CD4-positive, alpha-beta T cell (primary cell): Measurements from ENCODE around the gene NOC4L. TPM values are rescaled to one million over a fixed set of nuclear protein-coding genes. Genes with fewer than 3 reads are reported as not detected.

ENCODE experiments used
- ATAC-seq: fragments of 200-7000 bp; cut with Tn5 transposase; one replicate; pipeline ENCODE4 v1.10.0; 2022; ENCODE audit warnings: mild to moderate bottlenecking; ENCODE audit not compliant: poor library complexity
- CTCF ChIA-PET: fragments of 350-600 bp; sonication (Branson Sonifier 250); formaldehyde crosslinking; loops from one replicate; lab custom pipeline; 2021; ENCODE audit warnings: antibody characterized with exemption, inconsistent platforms; lab: Charles Lee
- POLR2A ChIA-PET: fragments of 350-600 bp; sonication (Branson Sonifier 250); formaldehyde crosslinking; loops from one replicate; lab custom pipeline; 2021; ENCODE audit warnings: antibody characterized with exemption, inconsistent platforms; lab: Charles Lee
- DNase-seq, 14 experiments: peaks; one replicate each; pipeline ENCODE4 v3.0.0-alpha.2; 2013 to 2020; ENCODE audit warnings: mixed read lengths in 2 of 14
- H3K27ac ChIP-seq, 2 donors: one replicate each; pipeline versions ENCODE4 v1.5.1 to v1.7.0; 2013; ENCODE audit warnings: low read length in 2 of 2, low read depth in 1 of 2, mild to moderate bottlenecking in 1 of 2
- H3K27me3 ChIP-seq, 2 experiments: 1 replicate in 1 of 2; 2 replicates in 1 of 2; pipeline versions ENCODE4 v1.6.1 to v1.7.0; 2013; ENCODE audit warnings: low read length in 2 of 2, control low read depth in 1 of 2, mild to moderate bottlenecking in 1 of 2, moderate library complexity in 1 of 2; ENCODE audit not compliant: insufficient read depth in 2 of 2, control insufficient read depth in 1 of 2
- H3K36me3 ChIP-seq: one replicate; pipeline ENCODE4 v1.6.1; 2013; ENCODE audit warnings: low read length, control low read depth; ENCODE audit not compliant: insufficient read depth
- H3K4me1 ChIP-seq: one replicate; pipeline ENCODE4 v1.6.1; 2013; ENCODE audit warnings: low read length, control low read depth; ENCODE audit not compliant: insufficient read depth
- H3K4me3 ChIP-seq: one replicate; pipeline ENCODE4 v1.5.1; 2013; ENCODE audit warnings: mild to moderate bottlenecking, low read length, moderate library complexity
- H3K9me3 ChIP-seq, 2 experiments: 1 replicate in 1 of 2; 2 replicates in 1 of 2; pipeline versions ENCODE4 v1.6.1 to v1.7.0; 2013; ENCODE audit warnings: low read length in 2 of 2, mild to moderate bottlenecking in 2 of 2, control low read depth in 1 of 2, moderate library complexity in 1 of 2; ENCODE audit not compliant: control insufficient read depth in 1 of 2, insufficient read depth in 1 of 2
- H3K27ac Mint-ChIP-seq: one replicate; pipeline ENCODE4 v1.8.0; 2020; ENCODE audit warnings: mixed read lengths
- H3K27me3 Mint-ChIP-seq: one replicate; pipeline ENCODE4 v1.8.0; 2021; ENCODE audit warnings: mixed read lengths
- H3K36me3 Mint-ChIP-seq: one replicate; pipeline ENCODE4 v1.8.0; 2021; ENCODE audit warnings: low read depth, mixed read lengths
- H3K4me1 Mint-ChIP-seq: one replicate; pipeline ENCODE4 v1.8.0; 2021; ENCODE audit warnings: low read depth, mixed read lengths
- H3K4me3 Mint-ChIP-seq: one replicate; pipeline ENCODE4 v1.8.0; 2020; ENCODE audit warnings: mild to moderate bottlenecking, mixed read lengths
- H3K9me3 Mint-ChIP-seq: one replicate; pipeline ENCODE4 v1.8.0; 2020; ENCODE audit warnings: mixed read lengths
- intact Hi-C, 2 experiments: fragments of 100-400 bp; cut with DNase I in 1 of 2; cut with micrococcal nuclease in 1 of 2; formaldehyde crosslinking; loops; one replicate each; pipeline versions ENCODE4 v1.15.1 to v1.9.0; 2023 to 2025; cut with DNase I, micrococcal nuclease
- total RNA-seq, 174 experiments: library from RNA in 2 of 174; stranded (reverse) in 2 of 174; gene quantifications; one replicate each; pipeline ENCODE4 v1.2.3 and lab custom pipeline; 2021 to 2026
- TF ChIP-seq, protein P1 (sequence below): fragments of 200-600 bp; IDR thresholded peaks from one replicate; pipeline ENCODE4 v1.8.0; 2022; ENCODE audit warnings: antibody characterized with exemption, mild to moderate bottlenecking

The NOC4L gene
- total RNA-seq, 2 experiments from 2014 or later, result 21.8 to 22.3 TPM

DNA sequence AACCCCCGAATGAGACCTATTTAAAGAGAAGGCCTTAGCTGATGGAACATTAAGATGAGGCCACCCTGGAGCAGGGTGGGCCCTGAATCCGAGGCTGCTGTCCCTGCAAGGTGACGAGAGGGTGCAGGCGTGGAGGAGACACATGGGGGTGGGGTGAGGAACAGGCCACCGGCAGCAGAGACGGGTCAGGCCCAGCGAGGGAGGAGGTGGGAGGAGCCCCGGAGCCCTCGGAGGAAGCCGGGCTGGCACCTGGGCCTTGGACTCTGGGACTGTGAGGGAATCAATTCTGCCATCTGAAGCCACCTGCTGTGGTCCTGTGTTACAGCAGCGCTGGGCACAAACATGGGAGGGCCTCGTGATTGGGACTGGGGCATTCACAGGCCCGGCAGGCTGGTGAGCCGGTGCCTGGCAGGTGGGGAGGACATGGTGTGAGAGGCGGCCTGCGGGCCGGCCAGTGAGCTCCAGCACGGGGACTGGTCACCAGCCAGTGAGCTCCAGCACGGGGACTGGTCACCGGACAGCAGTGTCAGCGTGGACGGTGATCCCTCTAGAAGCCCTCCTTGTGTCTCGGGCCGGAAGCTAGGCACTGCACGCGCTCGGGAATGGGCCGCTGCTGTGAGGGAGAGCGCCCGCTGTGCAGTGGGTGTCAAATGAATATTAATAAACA lies 46.7 kb downstream of the NOC4L start:
- H3K4me3 ChIP-seq, result peak overlapping the region; percentile 60
- CTCF ChIA-PET, result no interaction called here
- H3K4me1 Mint-ChIP-seq, result peaks cover 34% of the 10 kb centered on the region

DNA sequence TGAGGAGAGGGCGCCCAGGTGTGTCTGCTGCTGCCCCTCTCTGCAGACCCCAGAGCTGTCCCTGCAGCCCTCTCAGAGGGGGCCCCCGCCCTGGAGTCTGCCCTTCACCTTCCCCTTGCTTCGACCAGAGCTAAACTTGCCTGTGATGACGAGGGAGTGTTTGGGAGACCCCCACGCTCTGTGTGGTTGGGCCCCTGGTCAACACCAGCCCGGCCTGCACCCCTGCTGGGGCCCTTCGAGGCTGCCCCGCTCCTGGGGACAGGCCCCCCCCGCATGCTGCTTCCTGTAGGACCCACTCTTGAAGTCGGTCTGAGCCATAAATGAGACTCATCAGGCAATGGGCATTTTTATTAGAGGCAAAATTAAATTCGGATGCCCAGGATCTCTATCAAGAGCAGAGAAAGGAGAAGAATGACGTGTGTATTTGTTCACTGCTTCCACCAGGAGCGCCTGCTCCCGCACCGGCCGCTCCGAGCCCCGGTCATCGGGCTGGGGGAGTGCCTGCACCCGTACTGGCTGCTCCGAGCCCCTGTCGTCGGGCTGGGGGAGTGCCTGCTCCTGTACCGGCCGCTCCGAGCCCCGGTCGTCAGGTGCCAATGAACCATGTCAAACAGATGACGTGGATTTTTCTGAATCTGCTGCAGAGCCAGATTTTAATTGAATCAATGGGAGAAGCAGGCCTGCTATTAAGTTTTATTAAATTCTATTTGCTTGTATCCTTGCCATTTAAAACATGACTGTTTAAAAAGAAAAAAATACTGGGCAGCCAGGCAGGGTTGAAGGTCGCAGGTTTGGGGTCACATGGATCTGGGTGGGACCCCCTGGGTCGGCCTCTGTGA lies 47.7 kb downstream of the NOC4L start:
- H3K4me1 ChIP-seq, result peaks cover 38% of the 10 kb centered on the region
- peaks cover 4% of the 10 kb centered on the region for H3K9me3 Mint-ChIP-seq
- H3K36me3 ChIP-seq, result peaks cover 9% of the 10 kb centered on the region
- TF ChIP-seq, protein P1, sequence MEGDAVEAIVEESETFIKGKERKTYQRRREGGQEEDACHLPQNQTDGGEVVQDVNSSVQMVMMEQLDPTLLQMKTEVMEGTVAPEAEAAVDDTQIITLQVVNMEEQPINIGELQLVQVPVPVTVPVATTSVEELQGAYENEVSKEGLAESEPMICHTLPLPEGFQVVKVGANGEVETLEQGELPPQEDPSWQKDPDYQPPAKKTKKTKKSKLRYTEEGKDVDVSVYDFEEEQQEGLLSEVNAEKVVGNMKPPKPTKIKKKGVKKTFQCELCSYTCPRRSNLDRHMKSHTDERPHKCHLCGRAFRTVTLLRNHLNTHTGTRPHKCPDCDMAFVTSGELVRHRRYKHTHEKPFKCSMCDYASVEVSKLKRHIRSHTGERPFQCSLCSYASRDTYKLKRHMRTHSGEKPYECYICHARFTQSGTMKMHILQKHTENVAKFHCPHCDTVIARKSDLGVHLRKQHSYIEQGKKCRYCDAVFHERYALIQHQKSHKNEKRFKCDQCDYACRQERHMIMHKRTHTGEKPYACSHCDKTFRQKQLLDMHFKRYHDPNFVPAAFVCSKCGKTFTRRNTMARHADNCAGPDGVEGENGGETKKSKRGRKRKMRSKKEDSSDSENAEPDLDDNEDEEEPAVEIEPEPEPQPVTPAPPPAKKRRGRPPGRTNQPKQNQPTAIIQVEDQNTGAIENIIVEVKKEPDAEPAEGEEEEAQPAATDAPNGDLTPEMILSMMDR, result no peak
- CTCF ChIA-PET, result no interaction called here
- peaks cover 25% of the 10 kb centered on the region for H3K4me1 Mint-ChIP-seq
- peak overlapping the region; percentile 56 for H3K4me3 Mint-ChIP-seq
- no peak for DNase-seq
- POLR2A ChIA-PET, result interaction anchor here (1.0 kb wide), 1 partner anchor 13 kb away, joined by 3 read pairs; no protein-coding TSS in a partner anchor
- H3K27ac Mint-ChIP-seq, result peak overlapping the region; percentile 14
- peaks cover 10 to 46% of the 10 kb centered on the region in 2 experiments for H3K9me3 ChIP-seq
- intact Hi-C loops, result no loop called here
- ATAC-seq, result no peak
- H3K4me3 ChIP-seq, result no peak overlapping the region
- H3K36me3 Mint-ChIP-seq, result peaks cover 12% of the 10 kb centered on the region
- no peaks in the 10 kb centered on the region for H3K27me3 Mint-ChIP-seq
- H3K27me3 ChIP-seq, result no peaks in the 10 kb centered on the region
- H3K27ac ChIP-seq, result no peak overlapping the region

More for the DNA sequence above, 46.7 kb downstream of the NOC4L start:
- intact Hi-C loops, result no loop called here
- no peaks in the 10 kb centered on the region for H3K27me3 Mint-ChIP-seq
- POLR2A ChIA-PET, result interaction anchor here (1.0 kb wide), 1 partner anchor 12 kb away, joined by 3 read pairs; no protein-coding TSS in a partner anchor
- DNase-seq (no peak), ATAC-seq (no peak)
- Histone ChIP-seq H3K4me1 (peaks cover 47% of the 10 kb centered on the region), H3K36me3 (peaks cover 9% of the 10 kb centered on the region), H3K27me3 (no peaks in the 10 kb centered on the region), H3K27ac (no peak overlapping the region), H3K9me3 (peaks cover 10 to 56% of the 10 kb centered on the region in 2 experiments)
- peaks cover 4% of the 10 kb centered on the region for H3K9me3 Mint-ChIP-seq
- peak overlapping the region; percentile 44 for H3K27ac Mint-ChIP-seq
- H3K4me3 Mint-ChIP-seq, result peak overlapping the region; percentile 69
- H3K36me3 Mint-ChIP-seq, result peaks cover 17% of the 10 kb centered on the region
- TF ChIP-seq, protein P1, result no peak

DNA sequence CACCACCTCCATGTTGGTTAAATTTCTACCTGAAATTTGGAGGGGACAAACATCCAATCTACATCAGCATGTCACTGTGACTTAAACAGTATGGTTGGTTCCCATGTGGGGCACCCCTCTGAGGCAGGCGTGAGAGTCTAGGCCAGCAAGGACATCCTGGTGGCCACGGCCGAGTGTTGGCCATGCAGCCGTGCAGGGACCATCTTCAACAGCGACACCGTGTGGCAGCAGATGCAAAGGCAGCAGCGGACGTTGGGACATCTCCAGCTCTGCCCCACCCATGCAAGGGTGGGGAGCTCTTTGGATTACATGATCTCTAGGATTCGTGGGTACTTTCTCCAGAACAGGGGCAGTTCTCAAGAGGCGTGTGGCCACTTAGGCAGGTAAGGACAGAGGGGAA lies 49.8 kb downstream of the NOC4L start:
- intact Hi-C loops, result no loop called here
- Histone ChIP-seq H3K27me3 (no peaks in the 10 kb centered on the region), H3K4me1 (peaks cover 16% of the 10 kb centered on the region), H3K4me3 (no peak overlapping the region), H3K36me3 (no peaks in the 10 kb centered on the region), H3K27ac (no peak overlapping the region), H3K9me3 (peaks cover 10 to 27% of the 10 kb centered on the region in 2 experiments)
- Mint-ChIP-seq H3K9me3 (peaks cover 4% of the 10 kb centered on the region), H3K36me3 (peaks cover 9% of the 10 kb centered on the region), H3K4me3 (no peak overlapping the region), H3K4me1 (peaks cover 19% of the 10 kb centered on the region), H3K27me3 (no peaks in the 10 kb centered on the region), H3K27ac (no peak overlapping the region)
- DNase-seq, result peak in 3 of 14 experiments; percentile 10 to 47 (median 46)
- CTCF ChIA-PET, result interaction anchor here (0.6 to 1.9 kb wide), 2 partner anchors 8 to 40 kb away, joined by 3 to 8 read pairs; no protein-coding TSS in a partner anchor
- TF ChIP-seq, protein P1, result no peak
- POLR2A ChIA-PET, result no interaction called here
- no peak for ATAC-seq
